Epithelial cell of prostate (primary cell): ENCODE measurements around the gene KCNQ1.

Experiments used
- DNase-seq: peaks from one replicate; pipeline ENCODE4 v3.0.0-alpha.2; 2011; ENCODE audit warnings: low read depth, low spot score
- H3K27ac ChIP-seq: fragments of 450-650 bp; 2 replicates; pipeline ENCODE4 v1.5.1; 2017; ENCODE audit warnings: mild to moderate bottlenecking

Gene KCNQ1

GRCh38 chr11:2452321-2453012 lies 7.7 kb downstream of the KCNQ1 start:
- no peak overlapping the region for H3K27ac ChIP-seq

DNA sequence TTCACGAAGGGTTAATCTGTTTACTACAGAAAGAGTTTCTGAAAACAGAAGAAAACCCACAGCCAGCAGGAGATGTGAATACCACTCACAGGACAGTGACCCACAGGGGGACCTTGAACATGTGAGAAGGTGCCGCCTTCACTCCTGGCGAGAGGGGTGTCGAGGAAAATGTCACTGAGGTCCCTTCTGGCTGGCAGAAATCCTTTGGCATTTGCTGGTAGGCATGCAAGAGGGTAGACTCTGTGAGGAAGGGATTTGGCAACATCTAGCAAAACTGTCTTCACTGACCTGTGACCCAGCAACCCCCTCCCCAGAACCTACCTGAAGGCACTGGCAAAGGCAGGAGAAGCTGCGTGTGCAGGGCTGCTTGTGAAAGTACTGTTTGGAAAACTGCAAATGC lies 8.6 kb downstream of the KCNQ1 start:
- DNase-seq, result no peak
- H3K27ac ChIP-seq, result no peak overlapping the region

More at GRCh38 chr11:2452321-2453012, 7.7 kb downstream of the KCNQ1 start:
- DNase-seq, result no peak

- DNase-seq, result no peak
- H3K27ac ChIP-seq, result no peak overlapping the region
Observed at GRCh38 chr11:2458321-2458720, 13.5 kb downstream of the KCNQ1 start.

DNA sequence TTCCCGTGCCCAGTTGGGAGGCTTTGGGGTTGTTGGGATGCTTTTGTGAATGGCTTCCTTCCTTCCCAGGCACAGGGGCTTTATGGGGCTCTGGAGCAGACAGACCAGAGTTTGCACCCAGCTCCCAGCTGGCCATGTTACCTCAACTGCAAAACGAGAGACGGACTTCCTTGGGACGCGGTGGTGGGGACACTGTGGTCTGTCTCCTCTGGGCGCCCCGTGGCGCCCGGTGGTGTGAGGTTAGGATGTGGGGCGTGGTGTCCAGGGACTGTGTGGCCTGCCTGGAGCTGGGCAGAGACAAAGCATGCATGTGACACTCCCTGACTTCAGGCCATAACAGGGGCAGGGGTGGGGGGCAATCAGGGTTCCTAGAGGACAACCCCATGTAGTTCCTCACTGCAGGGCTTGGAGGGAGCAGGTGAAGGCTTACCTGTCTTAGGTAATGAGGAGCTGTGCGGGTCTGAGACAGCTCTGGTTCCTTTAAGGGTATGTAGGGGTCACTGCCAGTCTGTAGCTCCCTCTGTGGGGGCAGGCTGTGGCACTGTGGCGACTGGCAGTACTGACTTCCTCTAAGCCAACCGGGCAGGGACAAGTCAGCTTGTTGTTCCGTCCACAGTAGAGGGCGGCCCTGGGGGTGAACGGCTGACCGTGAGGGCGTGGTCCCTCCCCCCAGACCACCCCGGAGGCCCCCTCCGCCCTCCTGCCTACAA lies 14.4 kb downstream of the KCNQ1 start:
- no peak for DNase-seq
- no peak overlapping the region for H3K27ac ChIP-seq

GRCh38 chr11:2459796-2460531 lies 15.2 kb downstream of the KCNQ1 start:
- no peak overlapping the region for H3K27ac ChIP-seq
- DNase-seq, result no peak

DNA sequence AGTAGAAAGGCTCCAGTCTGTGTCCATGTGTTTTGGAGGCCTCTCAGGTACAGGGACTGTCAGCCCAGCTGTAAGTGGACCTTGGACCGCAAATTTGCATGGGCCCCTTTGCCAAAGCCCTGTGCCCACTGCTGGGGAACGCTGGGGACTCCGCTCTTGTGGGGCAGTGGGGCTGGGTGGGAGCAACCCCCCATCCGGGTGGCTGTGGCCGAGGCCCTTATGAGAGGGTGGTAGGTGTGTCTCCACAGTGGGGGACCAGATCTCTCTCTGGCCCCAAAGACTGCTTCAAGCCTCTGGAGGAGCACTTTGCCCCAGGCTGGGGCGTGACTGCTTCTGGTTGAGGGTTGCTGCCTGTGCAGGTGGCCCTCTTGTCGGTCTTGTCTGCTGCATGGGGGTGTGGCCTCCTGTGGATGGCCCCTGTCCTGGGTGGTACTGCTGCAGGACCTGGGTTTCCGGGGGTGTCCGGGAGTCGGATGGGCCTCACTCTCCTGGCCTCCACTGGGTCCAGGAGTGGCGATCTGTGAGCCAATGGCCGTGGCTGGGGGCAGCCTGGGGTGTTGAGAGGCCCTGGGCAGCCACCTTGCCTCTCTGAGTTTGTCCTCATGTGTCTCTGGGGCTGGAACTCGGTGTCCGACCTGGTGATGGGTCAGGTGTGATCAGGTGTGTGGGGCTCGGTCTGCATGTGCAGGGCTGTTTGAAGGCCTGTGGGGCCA lies 15.9 kb downstream of the KCNQ1 start:
- DNase-seq, result no peak
- no peak overlapping the region for H3K27ac ChIP-seq

- no peak overlapping the region for H3K27ac ChIP-seq
- DNase-seq, result no peak
Observed at GRCh38 chr11:2461253-2461955, 16.6 kb downstream of the KCNQ1 start.

DNA sequence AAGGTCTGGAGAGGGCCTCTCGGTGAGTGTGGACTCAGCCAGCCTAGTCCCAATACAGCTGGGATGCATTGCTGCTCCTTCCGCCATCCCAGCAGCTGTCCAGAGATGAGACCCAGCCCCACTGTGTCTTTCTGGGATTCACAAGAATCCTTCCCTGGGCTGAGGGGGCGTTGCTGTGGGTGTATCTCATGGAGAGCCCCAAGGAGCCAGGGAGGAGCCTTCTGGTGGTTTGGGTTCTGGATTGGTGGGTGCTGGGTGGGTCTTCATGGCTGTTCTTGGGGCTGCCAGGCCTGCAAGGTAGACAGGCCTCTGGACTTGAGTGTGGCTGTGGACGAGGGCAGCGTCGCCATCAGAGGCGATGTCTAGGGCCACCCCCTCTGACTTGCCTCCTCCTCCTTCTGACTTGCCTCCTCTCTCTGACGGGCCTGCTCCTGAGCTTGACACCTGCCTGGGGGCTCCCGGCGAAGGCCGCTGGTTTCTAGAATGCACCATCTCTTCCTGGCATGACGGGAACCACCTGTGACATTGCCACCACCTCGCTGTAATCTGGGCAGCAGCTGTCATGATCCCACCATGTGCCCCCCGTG lies 17.2 kb downstream of the KCNQ1 start:
- H3K27ac ChIP-seq, result no peak overlapping the region
- DNase-seq, result no peak

DNA sequence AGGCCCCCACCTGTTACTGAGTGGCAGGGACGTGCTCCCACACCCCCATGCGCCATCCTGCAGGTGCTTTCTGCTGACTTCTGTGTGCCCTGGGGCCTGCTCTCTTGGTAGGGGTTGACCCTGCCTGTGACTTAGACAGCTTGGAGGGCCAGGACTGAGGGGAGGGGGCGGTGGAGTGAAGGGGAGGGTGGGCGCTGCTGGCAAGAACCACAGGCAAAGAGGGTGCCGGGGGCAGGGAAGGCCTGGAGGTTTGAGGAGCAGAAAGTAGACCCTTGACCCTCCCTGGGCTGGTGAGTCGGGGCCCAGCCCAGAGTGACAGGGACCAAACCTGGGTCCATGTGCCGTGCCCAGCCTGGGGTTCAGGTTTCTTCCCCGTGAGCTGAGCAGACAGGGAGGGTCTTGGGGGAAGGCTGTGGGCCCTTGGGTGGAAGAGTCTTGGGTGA lies 17.8 kb downstream of the KCNQ1 start:
- H3K27ac ChIP-seq, result no peak overlapping the region
- DNase-seq, result no peak

DNA sequence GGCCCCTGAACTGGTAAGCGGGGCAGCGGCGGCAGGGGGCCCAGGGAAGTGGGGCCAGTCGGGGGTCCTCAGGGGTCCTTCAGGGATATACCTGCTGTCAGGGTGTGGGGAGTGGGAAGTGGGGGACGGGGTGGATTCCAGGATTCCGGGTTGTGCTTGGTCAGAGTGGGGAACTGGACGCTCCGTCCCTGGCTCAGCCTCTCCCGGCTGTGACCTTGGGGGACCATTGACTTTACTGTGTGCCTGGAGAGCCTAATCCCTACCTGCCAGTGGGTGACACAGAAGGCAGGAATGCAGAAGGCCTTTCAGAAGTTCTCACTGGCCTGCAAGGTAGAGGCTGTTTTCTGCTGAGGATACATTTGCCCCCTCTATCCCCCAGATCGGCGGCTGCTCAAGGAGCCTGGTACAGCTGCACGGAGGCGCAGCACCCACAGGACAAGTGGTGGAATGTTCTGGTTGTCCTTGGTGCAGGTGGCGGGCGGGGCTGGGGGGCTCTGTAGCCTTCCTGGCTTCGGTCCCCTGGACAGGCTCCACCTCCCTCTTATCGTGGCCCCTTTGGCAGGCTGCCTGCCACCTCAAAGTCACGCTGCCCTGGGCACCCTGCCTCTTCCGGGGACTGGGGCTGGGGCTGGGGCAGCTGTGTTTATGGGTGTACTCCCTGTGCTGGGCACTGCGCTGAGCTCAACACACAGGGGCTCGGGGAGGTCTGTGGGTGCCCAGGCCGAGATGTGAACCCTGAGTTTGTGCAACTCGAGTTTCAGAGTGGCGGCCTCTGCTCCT lies 18.4 kb downstream of the KCNQ1 start:
- H3K27ac ChIP-seq, result no peak overlapping the region
- no peak for DNase-seq

GRCh38 chr11:2463766-2464277 lies 19.0 kb downstream of the KCNQ1 start:
- no peak for DNase-seq
- no peak overlapping the region for H3K27ac ChIP-seq

- H3K27ac ChIP-seq, result no peak overlapping the region
- no peak for DNase-seq
Observed at GRCh38 chr11:2464451-2465165, 19.8 kb downstream of the KCNQ1 start.

GRCh38 chr11:2465202-2466068 lies 20.6 kb downstream of the KCNQ1 start:
- no peak for DNase-seq
- no peak overlapping the region for H3K27ac ChIP-seq

DNA sequence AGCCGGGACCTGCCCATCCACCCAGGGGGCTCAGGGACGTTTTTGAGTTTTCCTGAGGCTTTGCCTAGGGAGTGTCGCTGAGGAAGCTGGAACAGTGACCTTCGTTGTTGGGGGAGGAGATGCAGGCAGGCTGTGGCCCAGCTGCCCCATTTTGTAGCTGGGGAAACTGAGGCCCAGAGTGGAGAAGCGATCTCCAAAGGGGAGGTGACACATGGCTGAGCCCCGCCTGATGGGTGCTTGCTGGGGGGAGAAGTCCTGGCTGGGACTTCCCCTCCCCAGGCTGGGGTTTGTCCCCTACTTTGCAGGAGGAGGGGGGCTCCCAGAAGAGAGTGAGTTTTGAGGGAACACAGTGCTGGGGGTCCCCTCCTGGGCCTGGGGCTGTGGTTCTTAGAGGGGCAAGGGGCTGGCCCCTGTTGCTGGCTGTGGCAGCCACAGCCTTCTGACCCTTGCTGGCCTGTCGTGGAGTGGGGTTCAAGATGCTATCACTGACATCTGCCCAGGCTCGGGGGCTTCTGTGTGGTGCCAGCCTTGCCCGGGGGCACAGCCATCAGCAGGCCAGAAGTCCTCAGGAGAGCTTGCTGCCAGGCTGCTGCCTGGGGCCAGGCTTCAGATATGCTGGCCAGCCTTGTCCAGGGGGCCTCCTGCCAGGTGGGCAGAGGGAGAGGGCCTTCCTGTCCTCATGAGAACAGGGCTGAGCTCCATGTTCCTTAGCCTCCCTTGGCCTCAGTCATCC lies 21.4 kb downstream of the KCNQ1 start:
- DNase-seq, result no peak
- no peak overlapping the region for H3K27ac ChIP-seq

DNA sequence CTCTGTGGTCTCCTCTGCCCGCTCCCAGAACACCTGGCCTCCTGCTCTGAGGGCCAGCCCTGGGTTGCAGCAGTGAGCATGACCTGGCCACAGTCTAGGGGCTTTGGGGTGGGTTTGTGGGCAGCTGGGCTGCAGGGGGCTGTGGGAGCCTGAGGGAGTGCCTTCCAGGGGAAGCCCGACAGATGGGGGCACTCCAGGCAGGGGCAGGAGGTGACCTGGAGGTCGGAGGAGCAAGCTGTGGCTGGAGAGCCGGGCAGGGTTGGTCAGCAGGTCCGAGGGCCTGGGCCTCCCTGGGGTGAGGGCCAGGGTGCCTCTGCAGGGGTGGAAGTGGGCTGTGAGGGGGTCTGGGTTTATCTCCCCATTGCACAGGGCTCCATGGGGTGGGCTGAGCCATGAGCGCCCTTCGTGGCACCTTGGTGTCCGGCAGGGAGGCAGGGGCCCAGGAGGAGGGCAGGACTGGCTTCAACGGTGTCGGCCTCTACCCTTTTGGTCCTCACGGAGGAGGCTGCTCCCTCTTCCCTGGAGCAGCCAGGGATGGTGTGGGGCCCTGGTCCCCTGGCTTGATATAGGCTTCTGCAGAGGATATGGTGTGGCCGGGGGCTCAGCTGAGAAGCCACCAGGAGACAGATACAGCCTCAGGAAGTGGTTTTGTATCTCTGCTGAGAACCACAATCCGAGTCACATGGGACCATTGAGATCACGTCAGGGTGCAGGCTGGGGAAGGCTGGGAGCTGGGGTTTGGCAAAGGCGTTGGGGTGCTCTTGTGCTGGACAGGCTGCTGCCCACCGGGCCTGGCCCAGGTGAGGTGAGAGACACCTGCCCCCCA lies 22.3 kb downstream of the KCNQ1 start:
- no peak overlapping the region for H3K27ac ChIP-seq
- no peak for DNase-seq

DNA sequence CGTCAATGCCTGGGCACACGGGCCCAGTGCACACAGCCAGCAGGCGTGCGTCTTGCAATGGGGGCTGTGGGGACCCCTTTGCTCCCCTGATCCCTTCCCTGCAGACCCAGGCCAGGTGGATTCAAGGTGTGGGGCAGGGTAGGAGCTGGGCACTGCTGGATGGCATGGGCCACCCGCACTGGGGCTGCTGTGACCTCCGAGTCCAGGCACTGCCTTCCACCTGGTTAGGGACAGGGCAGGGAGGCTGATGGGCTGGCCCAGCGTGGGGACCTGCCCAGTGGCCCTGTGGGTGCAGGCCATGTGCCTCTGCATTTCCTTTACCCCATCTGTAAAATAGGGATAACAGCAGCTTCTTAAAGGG lies 22.9 kb downstream of the KCNQ1 start:
- DNase-seq, result no peak

More for the DNA sequence above, 22.9 kb downstream of the KCNQ1 start:
- no peak overlapping the region for H3K27ac ChIP-seq
